Testis (tissue), 2 donors: ENCODE data around the gene ASB6.

Experiments
- POLR2A ChIP-seq: fragments of 450-650 bp; IDR thresholded peaks from one replicate; pipeline ENCODE4 v1.6.1; 2017; ENCODE audit warnings: antibody characterized with exemption, mild to moderate bottlenecking, moderate library complexity
- TF ChIP-seq, protein P1 (sequence below), 3 experiments: fragments of 450-650 bp in 2 of 3; fragments of 200-600 bp in 1 of 3; sonication (generic) in 1 of 3; IDR thresholded peaks; one replicate each; pipeline ENCODE4 v1.5.1; 2016 to 2019; ENCODE audit warnings: antibody characterized with exemption in 3 of 3, mild to moderate bottlenecking in 2 of 3, moderate library complexity in 1 of 3

DNA sequence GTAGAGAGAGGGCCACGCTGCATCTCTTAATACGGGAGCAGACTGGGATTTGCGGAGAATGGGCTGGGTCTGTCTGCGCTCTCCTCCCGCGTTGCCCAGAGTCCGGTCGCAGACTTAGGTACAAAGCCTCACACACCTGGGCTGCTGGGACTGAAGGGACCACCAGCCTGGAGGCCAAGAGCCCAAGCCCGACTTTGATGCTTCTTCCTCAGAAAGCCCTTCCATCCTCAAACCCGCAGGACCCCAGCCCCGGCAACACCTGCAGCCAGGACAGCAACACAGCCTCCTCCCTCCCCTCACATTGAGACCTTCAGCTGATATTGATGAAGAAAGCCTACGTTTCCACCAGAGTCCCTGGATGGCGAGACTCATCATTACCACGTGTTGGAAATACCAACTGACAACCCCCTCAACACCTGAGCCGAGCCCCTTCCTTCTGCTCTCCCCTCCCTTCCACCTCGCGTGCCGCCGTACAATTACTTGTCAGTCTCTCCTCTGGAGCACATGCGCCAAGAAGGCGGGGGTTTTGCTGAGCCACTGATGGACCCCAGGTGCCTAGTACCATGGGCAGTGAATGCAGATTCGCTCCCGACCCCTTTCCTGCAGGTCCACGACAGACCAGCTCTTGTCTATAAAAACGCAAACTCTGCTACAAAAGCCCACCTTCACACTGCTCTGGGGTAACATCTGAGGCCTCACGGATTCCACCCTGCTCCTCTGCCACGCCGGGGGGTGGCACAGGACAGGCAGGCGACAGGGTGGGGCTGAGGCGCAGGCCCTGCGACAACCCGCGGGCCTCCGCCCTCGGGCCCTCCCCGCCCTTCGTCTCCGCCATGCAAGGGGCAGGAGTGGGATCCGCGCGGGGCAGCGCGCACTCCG is 841 bp downstream of the ASB6 start:
- TF ChIP-seq POLR2A, result no peak
- TF ChIP-seq, protein P1, sequence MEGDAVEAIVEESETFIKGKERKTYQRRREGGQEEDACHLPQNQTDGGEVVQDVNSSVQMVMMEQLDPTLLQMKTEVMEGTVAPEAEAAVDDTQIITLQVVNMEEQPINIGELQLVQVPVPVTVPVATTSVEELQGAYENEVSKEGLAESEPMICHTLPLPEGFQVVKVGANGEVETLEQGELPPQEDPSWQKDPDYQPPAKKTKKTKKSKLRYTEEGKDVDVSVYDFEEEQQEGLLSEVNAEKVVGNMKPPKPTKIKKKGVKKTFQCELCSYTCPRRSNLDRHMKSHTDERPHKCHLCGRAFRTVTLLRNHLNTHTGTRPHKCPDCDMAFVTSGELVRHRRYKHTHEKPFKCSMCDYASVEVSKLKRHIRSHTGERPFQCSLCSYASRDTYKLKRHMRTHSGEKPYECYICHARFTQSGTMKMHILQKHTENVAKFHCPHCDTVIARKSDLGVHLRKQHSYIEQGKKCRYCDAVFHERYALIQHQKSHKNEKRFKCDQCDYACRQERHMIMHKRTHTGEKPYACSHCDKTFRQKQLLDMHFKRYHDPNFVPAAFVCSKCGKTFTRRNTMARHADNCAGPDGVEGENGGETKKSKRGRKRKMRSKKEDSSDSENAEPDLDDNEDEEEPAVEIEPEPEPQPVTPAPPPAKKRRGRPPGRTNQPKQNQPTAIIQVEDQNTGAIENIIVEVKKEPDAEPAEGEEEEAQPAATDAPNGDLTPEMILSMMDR (IDR thresholded peaks at IDR 0.05), result no peak
